HCT116 (cell line): ENCODE data around the gene FAM131B. TPM values are rescaled to one million over a fixed set of nuclear protein-coding genes. Genes with fewer than 3 reads are reported as not detected.

Source experiments
- ATAC-seq: fragments of 200-7000 bp; cut with Tn5 transposase; 2 replicates; pipeline ENCODE4 v1.9.1; 2020; ENCODE audit warnings: mild to moderate bottlenecking, moderate library complexity
- BruUV-seq: library from RNA; stranded (reverse); fragments of 400-500 nt; replicated peaks from 2 replicates; lab custom pipeline; 2021; lab: Mats Ljungman, UMichigan
- CTCF ChIA-PET: fragments of 300-600 bp; sonication (Branson Sonifier 250); formaldehyde crosslinking; loops from one replicate; lab custom pipeline; 2021; ENCODE audit warnings: antibody characterized with exemption; lab: Charles Lee
- POLR2A ChIA-PET: fragments of 300-600, 350-600 bp; sonication (Branson Sonifier 250); formaldehyde crosslinking; loops from one replicate; lab custom pipeline; 2021; ENCODE audit warnings: antibody characterized with exemption; lab: Charles Lee
- RAD21 ChIA-PET, 2 experiments: fragments of 300-600 bp; sonication (Branson Sonifier 250); formaldehyde crosslinking; loops; one replicate each; lab custom pipeline; 2023; ENCODE audit warnings: low total read pairs in 2 of 2; ENCODE audit not compliant: uncharacterized antibody in 2 of 2, unreplicated experiment in 2 of 2, low non-redundant PET in 1 of 2; lab: Charles Lee
- DNase-seq: peaks from one replicate; pipeline ENCODE4 v3.0.0-alpha.2; 2010; ENCODE audit warnings: low read depth, low spot score
- H2AFZ ChIP-seq: fragments of 200-600 bp; shearing (Covaris generic), sonication (generic); 2 replicates; pipeline ENCODE4 v1.6.1; 2017; ENCODE audit warnings: low read depth, mixed run types, mixed read lengths, antibody characterized with exemption, low read length; ENCODE audit not compliant: poor library complexity, severe bottlenecking
- H3K27ac ChIP-seq: 2 replicates; pipeline ENCODE4 v1.5.1; 2012; ENCODE audit warnings: low read depth, low read length
- H3K27me3 ChIP-seq: fragments of 200-600 bp; sonication (generic); 2 replicates; pipeline ENCODE4 v1.6.1; 2016; ENCODE audit warnings: mixed run types, low read length, mixed read lengths; ENCODE audit not compliant: insufficient read depth
- H3K36me3 ChIP-seq, 2 experiments: fragments of 200-500 bp in 1 of 2; fragments of 200-600 bp in 1 of 2; sonication (Bioruptor generic) in 1 of 2; sonication (generic) in 1 of 2; 2 replicates each; pipeline versions ENCODE4 v1.5.1 to v1.6.1; 2014 to 2016; ENCODE audit warnings: low read length in 2 of 2, inconsistent platforms in 1 of 2, mixed read lengths in 1 of 2, mixed run types in 1 of 2; ENCODE audit not compliant: insufficient read depth in 2 of 2, control insufficient read depth in 1 of 2
- H3K4me1 ChIP-seq, 2 experiments: fragments of 200-600 bp in 1 of 2; sonication (generic) in 1 of 2; 2 replicates each; pipeline versions ENCODE4 v1.5.1 to v1.6.1; 2012 to 2017; ENCODE audit warnings: low read length in 2 of 2, inconsistent platforms in 1 of 2, mild to moderate bottlenecking in 1 of 2, mixed read lengths in 1 of 2, mixed run types in 1 of 2, moderate library complexity in 1 of 2; ENCODE audit not compliant: insufficient read depth in 2 of 2, control insufficient read depth in 1 of 2
- H3K4me2 ChIP-seq: fragments of 200-600 bp; sonication (generic); 2 replicates; pipeline ENCODE4 v1.6.1; 2017; ENCODE audit warnings: mixed run types, low read length, mixed read lengths
- H3K4me3 ChIP-seq, 2 experiments: fragments of 200-600 bp in 1 of 2; sonication (generic) in 1 of 2; replicated peaks in 1 of 2; 2 replicates each; pipeline ENCODE4 v1.5.1; 2011 to 2016; ENCODE audit warnings: low read length in 2 of 2, control low read depth in 1 of 2, low read depth in 1 of 2, mild to moderate bottlenecking in 1 of 2, mixed read lengths in 1 of 2, mixed run types in 1 of 2
- H3K79me2 ChIP-seq: fragments of 200-600 bp; sonication (generic); 2 replicates; pipeline ENCODE4 v1.6.1; 2017; ENCODE audit warnings: mild to moderate bottlenecking, mixed run types, low read length, moderate library complexity, mixed read lengths; ENCODE audit not compliant: insufficient read depth
- H3K9ac ChIP-seq: fragments of 200-600 bp; sonication (generic); 2 replicates; pipeline ENCODE4 v1.6.1; 2016; ENCODE audit warnings: low read length, mixed read lengths
- H3K9me2 ChIP-seq: fragments of 200-600 bp; sonication (generic), shearing (Covaris generic); 2 replicates; pipeline ENCODE4 v1.6.1; 2017; ENCODE audit warnings: mixed run types, mild to moderate bottlenecking, moderate library complexity; ENCODE audit not compliant: insufficient read depth
- H3K9me3 ChIP-seq, 2 experiments: fragments of 200-500 bp in 1 of 2; fragments of 200-600 bp in 1 of 2; sonication (Bioruptor generic) in 1 of 2; sonication (generic) in 1 of 2; 2 replicates each; pipeline ENCODE4 v1.6.1; 2014 to 2017; ENCODE audit warnings: low read length in 2 of 2, mixed read lengths in 2 of 2, inconsistent platforms in 1 of 2, low read depth in 1 of 2, mild to moderate bottlenecking in 1 of 2, mixed run types in 1 of 2, moderate library complexity in 1 of 2; ENCODE audit not compliant: control insufficient read depth in 1 of 2, insufficient read depth in 1 of 2
- H4K20me1 ChIP-seq: fragments of 200-600 bp; sonication (generic), shearing (Covaris generic); 2 replicates; pipeline ENCODE4 v1.6.1; 2017; ENCODE audit warnings: mixed run types, mild to moderate bottlenecking, moderate library complexity; ENCODE audit not compliant: insufficient read depth
- CBX3 ChIP-seq: IDR thresholded peaks from 2 replicates; pipeline ENCODE4 v1.6.1; 2012; ENCODE audit warnings: low read depth
- EGR1 ChIP-seq: IDR thresholded peaks from 2 replicates; pipeline ENCODE4 v1.6.1; 2012; ENCODE audit warnings: low read depth
- ELF1 ChIP-seq: IDR thresholded peaks from 2 replicates; pipeline ENCODE4 v1.6.1; 2012; ENCODE audit warnings: low read depth, borderline replicate concordance
- EZH2 ChIP-seq: fragments of 200-600 bp; sonication (generic); IDR thresholded peaks from 2 replicates; pipeline ENCODE4 v1.6.1; 2017; ENCODE audit warnings: antibody characterized with exemption, mixed run types
- FOSL1 ChIP-seq: IDR thresholded peaks from 2 replicates; pipeline ENCODE4 v1.6.1; 2012; ENCODE audit warnings: low read depth
- POLR2AphosphoS5 ChIP-seq: IDR thresholded peaks from 2 replicates; pipeline ENCODE4 v1.6.1; 2011; ENCODE audit warnings: mild to moderate bottlenecking, low read depth, low read length, moderate library complexity
- SIN3A ChIP-seq: IDR thresholded peaks from 2 replicates; pipeline ENCODE4 v1.6.1; 2012; ENCODE audit warnings: low read depth
- YY1 ChIP-seq: IDR thresholded peaks from 2 replicates; pipeline ENCODE4 v1.6.1; 2011; ENCODE audit warnings: low read length, low read depth, moderate library complexity, mild to moderate bottlenecking; ENCODE audit not compliant: insufficient replicate concordance; ENCODE audit errors: extremely low read depth
- ZNF274 ChIP-seq: fragments of 200-500 bp; sonication (Bioruptor generic); IDR thresholded peaks from 2 replicates; pipeline ENCODE4 v1.6.1; 2014; ENCODE audit warnings: mild to moderate bottlenecking, low read depth, low read length, inconsistent platforms
- intact Hi-C: fragments of 100-400 bp; cut with micrococcal nuclease; formaldehyde crosslinking; loops from 2 replicates; pipeline ENCODE4 v1.10.0; 2022
- total RNA-seq: library from RNA; stranded (reverse); gene quantifications from one replicate; pipeline ENCODE4 v1.2.1, GENCODE V29; 2021; ENCODE audit not compliant: unreplicated experiment
- TF ChIP-seq, protein P1 (sequence below): IDR thresholded peaks from 2 replicates; pipeline ENCODE4 v1.6.1; 2012
- TF ChIP-seq, protein P2 (sequence below): IDR thresholded peaks from 2 replicates; pipeline ENCODE4 v1.6.1; 2012

FAM131B gene
- total RNA-seq, 1 experiment from 2014 or later = 0.20 TPM

DNA sequence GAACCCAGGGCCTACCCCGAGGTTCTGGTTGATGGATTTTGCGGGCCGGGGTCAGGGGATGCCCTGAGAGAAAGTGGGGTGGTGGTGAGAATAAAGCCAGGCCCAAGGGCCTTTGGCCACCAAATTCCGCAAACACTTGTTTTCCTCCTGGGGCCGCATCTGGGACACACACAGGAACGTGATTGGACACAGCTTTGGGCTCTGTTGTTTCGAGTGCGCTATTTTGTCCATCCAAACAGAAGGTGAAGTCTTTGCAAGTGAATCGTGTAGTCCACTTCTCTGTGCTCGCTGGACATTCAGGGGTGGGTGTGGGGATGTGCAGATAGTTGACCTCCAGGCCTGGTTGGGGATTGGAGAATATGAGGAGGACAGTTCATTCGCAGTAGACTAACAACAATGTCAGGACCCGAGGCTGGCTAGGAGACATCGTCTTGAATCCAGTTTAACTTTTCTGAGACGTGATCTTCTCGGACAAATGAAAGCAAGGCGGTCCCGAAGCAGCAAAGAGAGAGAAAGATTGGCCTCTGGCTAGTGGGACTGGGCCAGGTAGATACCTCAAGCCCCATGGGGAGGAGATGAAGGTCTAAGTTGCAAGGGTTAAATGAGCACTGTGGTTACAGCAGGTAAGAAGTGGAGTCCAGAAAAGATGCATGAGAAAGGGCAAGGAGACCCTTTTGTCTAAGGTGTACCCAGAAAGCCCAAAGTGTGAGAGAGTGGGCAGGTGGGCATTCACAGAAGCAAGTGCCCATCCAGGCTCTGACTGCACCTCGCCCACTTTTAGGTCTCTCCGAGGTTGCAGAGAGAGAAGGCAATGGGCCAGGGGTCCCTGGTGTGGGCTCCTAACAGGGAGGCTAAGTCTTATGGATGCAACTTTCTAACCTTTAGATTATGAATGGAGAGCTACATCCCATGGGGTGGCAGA, 764 bp upstream of the FAM131B start:
- intact Hi-C loops = no loop called here
- ATAC-seq = no peak
- H3K36me3 ChIP-seq = no peaks in the 10 kb centered on the region
- no peak overlapping the region for H3K27ac ChIP-seq
- no peaks in the 10 kb centered on the region for H3K9me3 ChIP-seq
- ChIA-PET CTCF (no interaction called here), POLR2A (no interaction called here), RAD21 (no interaction called here)
- TF ChIP-seq EGR1 = no peak
- TF ChIP-seq, protein P1, sequence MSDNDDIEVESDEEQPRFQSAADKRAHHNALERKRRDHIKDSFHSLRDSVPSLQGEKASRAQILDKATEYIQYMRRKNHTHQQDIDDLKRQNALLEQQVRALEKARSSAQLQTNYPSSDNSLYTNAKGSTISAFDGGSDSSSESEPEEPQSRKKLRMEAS = no peak
- no peak for TF ChIP-seq YY1
- no peak for TF ChIP-seq POLR2AphosphoS5
- TF ChIP-seq CBX3 = no peak
- no peak for TF ChIP-seq SIN3A
- no peak for TF ChIP-seq ZNF274
- no peak for TF ChIP-seq EZH2
- TF ChIP-seq FOSL1 = no peak
- TF ChIP-seq, protein P2, sequence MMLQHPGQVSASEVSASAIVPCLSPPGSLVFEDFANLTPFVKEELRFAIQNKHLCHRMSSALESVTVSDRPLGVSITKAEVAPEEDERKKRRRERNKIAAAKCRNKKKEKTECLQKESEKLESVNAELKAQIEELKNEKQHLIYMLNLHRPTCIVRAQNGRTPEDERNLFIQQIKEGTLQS = no peak
- no peak for TF ChIP-seq ELF1
- H3K4me3 ChIP-seq = no peak overlapping the region
- H3K4me2 ChIP-seq = no peak overlapping the region
- peaks cover 8 to 17% of the 10 kb centered on the region in 2 experiments for H3K4me1 ChIP-seq
- no TSS peak for BruUV-seq
- H3K27me3 ChIP-seq = no peaks in the 10 kb centered on the region
- no peak overlapping the region for H2AFZ ChIP-seq
- no peaks in the 10 kb centered on the region for H3K9me2 ChIP-seq
- H3K79me2 ChIP-seq = no peaks in the 10 kb centered on the region
- no peak for DNase-seq
- no peaks in the 10 kb centered on the region for H4K20me1 ChIP-seq
- no peak overlapping the region for H3K9ac ChIP-seq
